Measurements from ENCODE around the gene LINS1. TPM values are rescaled to one million over a fixed set of nuclear protein-coding genes. Genes with fewer than 3 reads are reported as not detected.

The LINS1 gene
- total and polyA plus RNA-seq, 2 experiments from 2014 or later = 11.7 to 15.4 TPM

Small RNAs within 50 kb of the gene (small RNA-seq; reads per million reads assigned to genes)
- gene RF00019 (ENCODE audit: low replicate concordance) = not detected
- not detected for gene RNU6-181P (ENCODE audit: low replicate concordance)
- not detected for gene RNU6-322P (ENCODE audit: low replicate concordance)

Other genes with a start within 250 kb of the LINS1 start
- gene CERS3, start 73.2 kb downstream of the LINS1 start, total RNA-seq (2014; rRNA removed; shearing (Covaris generic)) = 0.12 and 2.2 TPM in 2 replicates
- 0.38 and 1.8 TPM in 2 replicates for gene CERS3, start 73.2 kb downstream of the LINS1 start, polyA plus RNA-seq (2016; fragmentation: Nextera tagmentation; extraction: Ambion mirVana)
- 11.4 and 13.9 TPM in 2 replicates for gene ASB7, start 405 bp upstream of the LINS1 start, total RNA-seq (2014; rRNA removed; shearing (Covaris generic))
- 4.1 and 4.6 TPM in 2 replicates for gene ASB7, start 405 bp upstream of the LINS1 start, polyA plus RNA-seq (2016; fragmentation: Nextera tagmentation; extraction: Ambion mirVana)